Smooth muscle cell (in vitro differentiated cells): ENCODE data around the gene MAGOH. TPM values are rescaled to one million over a fixed set of nuclear protein-coding genes. Genes with fewer than 3 reads are reported as not detected.
"Not testable (repeated sequence)": the region's sequence is repeated elsewhere in the genome, so short reads cannot be mapped to it uniquely, and the experiment has no call there.

Experiments used
- DNase-seq: peaks from one replicate; lab custom pipeline; 2025; ENCODE audit not compliant: unreplicated experiment; lab: John Stamatoyannopoulos, UW
- H2AFZ ChIP-seq: fragments of 200-600 bp; sonication (generic); 2 replicates; pipeline ENCODE4 v1.6.0; 2016; ENCODE audit warnings: antibody characterized with exemption, low read depth, mild to moderate bottlenecking
- H3F3A ChIP-seq: fragments of 200-600 bp; sonication (generic); 2 replicates; pipeline ENCODE4 v1.6.0; 2017; ENCODE audit warnings: antibody characterized with exemption, low read depth
- H3K27ac ChIP-seq: fragments of 200-600 bp; sonication (generic); 2 replicates; pipeline ENCODE4 v1.5.1; 2016; ENCODE audit warnings: low read depth, mild to moderate bottlenecking
- H3K27me3 ChIP-seq: fragments of 200-600 bp; sonication (generic); 2 replicates; pipeline ENCODE4 v1.6.1; 2016; ENCODE audit warnings: low read depth, mild to moderate bottlenecking
- H3K36me3 ChIP-seq: fragments of 200-600 bp; sonication (generic); 2 replicates; pipeline ENCODE4 v1.5.1; 2016; ENCODE audit warnings: low read depth
- H3K4me1 ChIP-seq: fragments of 200-600 bp; sonication (generic); 2 replicates; pipeline ENCODE4 v1.5.1; 2016; ENCODE audit warnings: low read depth
- H3K4me2 ChIP-seq: fragments of 200-600 bp; sonication (generic); 2 replicates; pipeline ENCODE4 v1.6.0; 2016; ENCODE audit warnings: mild to moderate bottlenecking
- H3K4me3 ChIP-seq: fragments of 200-600 bp; sonication (generic); 2 replicates; pipeline ENCODE4 v1.5.1; 2016; ENCODE audit warnings: mild to moderate bottlenecking
- H3K79me2 ChIP-seq: fragments of 200-600 bp; sonication (generic); 2 replicates; pipeline ENCODE4 v1.6.0; 2016; ENCODE audit warnings: low read depth, mild to moderate bottlenecking
- H3K9ac ChIP-seq: fragments of 200-600 bp; sonication (generic); 2 replicates; pipeline ENCODE4 v1.6.0; 2016; ENCODE audit warnings: low read depth
- H3K9me3 ChIP-seq: fragments of 200-600 bp; sonication (generic); replicated peaks from 2 replicates; pipeline ENCODE4 v1.5.1; 2016; ENCODE audit warnings: low read depth
- H4K20me1 ChIP-seq: fragments of 200-600 bp; sonication (generic); 2 replicates; pipeline ENCODE4 v1.6.0; 2016; ENCODE audit warnings: low read depth
- WGBS: methylation state at CpG from one replicate; pipeline ENCODE4 v1.1.7; 2016; ENCODE audit warnings: low lambda C conversion rate; 5-methylcytosine and 5-hydroxymethylcytosine counted together
- polyA plus RNA-seq: library from polyadenylated mRNA; unstranded; fragments of >200 nt; fragmentation: Nextera tagmentation; extraction: Ambion mirVana; gene quantifications from 2 replicates; pipeline ENCODE4 v1.2.1, GENCODE V29; 2016
- total RNA-seq: library from RNA; depleted of rRNA; stranded (reverse); fragments of >200 nt; gene quantifications from 2 replicates; pipeline ENCODE4 v1.2.3, GENCODE V29; 2014
- TF ChIP-seq, protein P1 (sequence below): fragments of 200-600 bp; sonication (generic); IDR thresholded peaks from 2 replicates; pipeline ENCODE4 v1.5.1; 2017; ENCODE audit warnings: borderline replicate concordance, mild to moderate bottlenecking, antibody characterized with exemption; ENCODE audit not compliant: insufficient read depth, poor library complexity, severe bottlenecking

Gene MAGOH
- total and polyA plus RNA-seq, 2 experiments from 2014 or later: 28.5 to 37.3 TPM

DNA sequence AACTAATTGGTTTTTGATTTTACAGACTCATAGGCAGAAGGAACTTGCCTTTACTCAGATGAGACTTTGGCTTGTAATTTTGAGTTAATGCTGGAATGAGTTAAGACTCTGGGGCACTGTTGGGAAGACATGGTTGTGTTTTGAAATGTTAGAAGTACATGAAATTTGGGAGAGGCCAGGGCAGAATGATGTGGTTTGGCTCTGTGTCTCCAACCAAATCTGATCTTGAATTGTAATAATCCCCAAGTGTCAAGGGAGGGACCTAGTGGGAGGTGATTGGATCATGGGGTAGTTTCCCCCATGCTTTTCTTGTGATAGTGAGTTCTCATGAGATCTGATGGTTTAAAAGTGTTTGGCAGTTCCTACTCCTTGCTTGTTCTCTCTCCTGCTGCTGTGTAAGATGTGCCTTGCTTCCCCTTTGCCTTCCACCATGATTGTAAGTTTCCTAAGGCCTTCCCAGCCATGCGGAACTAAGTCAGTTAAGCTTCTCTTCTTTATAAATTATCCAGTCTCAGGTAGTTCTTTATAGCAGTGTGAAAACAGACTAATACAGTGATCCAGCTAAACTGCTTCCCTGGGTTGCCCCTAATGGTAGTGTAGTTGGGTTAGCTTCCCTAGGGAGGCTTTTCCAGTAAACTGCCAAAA is 31.5 kb downstream of the MAGOH start:
- no peak overlapping the region for H3K9ac ChIP-seq
- no peak overlapping the region for H3K4me3 ChIP-seq
- no peaks in the 10 kb centered on the region for H3K4me1 ChIP-seq
- H4K20me1 ChIP-seq: no peaks in the 10 kb centered on the region
- WGBS: 100% methylated on average over 1 of the region's 1 CpG
- H3K79me2 ChIP-seq: no peaks in the 10 kb centered on the region
- no peak overlapping the region for H3K4me2 ChIP-seq
- no peaks in the 10 kb centered on the region for H3F3A ChIP-seq
- H3K27me3 ChIP-seq: no peaks in the 10 kb centered on the region
- no peak overlapping the region for H2AFZ ChIP-seq
- no peak overlapping the region for H3K27ac ChIP-seq
- peaks cover 32% of the 10 kb centered on the region for H3K36me3 ChIP-seq
- H3K9me3 ChIP-seq: no peaks in the 10 kb centered on the region
- TF ChIP-seq, protein P1, sequence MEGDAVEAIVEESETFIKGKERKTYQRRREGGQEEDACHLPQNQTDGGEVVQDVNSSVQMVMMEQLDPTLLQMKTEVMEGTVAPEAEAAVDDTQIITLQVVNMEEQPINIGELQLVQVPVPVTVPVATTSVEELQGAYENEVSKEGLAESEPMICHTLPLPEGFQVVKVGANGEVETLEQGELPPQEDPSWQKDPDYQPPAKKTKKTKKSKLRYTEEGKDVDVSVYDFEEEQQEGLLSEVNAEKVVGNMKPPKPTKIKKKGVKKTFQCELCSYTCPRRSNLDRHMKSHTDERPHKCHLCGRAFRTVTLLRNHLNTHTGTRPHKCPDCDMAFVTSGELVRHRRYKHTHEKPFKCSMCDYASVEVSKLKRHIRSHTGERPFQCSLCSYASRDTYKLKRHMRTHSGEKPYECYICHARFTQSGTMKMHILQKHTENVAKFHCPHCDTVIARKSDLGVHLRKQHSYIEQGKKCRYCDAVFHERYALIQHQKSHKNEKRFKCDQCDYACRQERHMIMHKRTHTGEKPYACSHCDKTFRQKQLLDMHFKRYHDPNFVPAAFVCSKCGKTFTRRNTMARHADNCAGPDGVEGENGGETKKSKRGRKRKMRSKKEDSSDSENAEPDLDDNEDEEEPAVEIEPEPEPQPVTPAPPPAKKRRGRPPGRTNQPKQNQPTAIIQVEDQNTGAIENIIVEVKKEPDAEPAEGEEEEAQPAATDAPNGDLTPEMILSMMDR: no peak
- no peak for DNase-seq

DNA sequence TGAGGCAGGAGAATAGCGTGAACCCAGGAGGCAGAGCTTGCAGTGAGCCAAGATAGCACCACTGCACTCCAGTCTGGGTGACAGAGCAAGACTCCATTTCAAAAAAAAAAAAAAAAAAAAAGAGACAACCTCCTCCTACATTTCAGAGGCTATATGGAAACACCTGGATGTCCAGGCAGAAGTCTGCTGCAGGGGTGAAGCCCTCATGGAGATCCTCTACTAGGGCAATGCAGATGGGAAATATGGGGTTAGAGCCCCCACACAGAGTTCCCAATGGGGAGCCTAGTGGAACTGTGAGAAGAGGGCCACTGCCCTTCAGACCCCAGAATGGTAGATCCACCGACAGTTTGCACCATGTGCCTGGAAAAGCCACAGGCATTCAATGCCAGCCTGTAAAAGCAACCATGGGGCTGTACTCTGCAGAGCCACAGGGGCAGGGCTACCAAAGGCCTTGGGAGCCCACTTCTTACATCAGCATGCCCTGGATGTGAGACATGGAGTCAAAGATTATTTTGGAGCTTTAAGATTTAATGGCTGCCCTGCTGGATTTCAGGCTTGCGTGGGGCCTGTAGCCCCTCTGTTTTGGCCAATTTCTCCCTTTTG is 32.1 kb downstream of the MAGOH start:
- not testable (repeated sequence) for H3K4me1 ChIP-seq, H3K27ac ChIP-seq, H4K20me1 ChIP-seq, H3K4me3 ChIP-seq, H3K4me2 ChIP-seq, H2AFZ ChIP-seq, H3K9me3 ChIP-seq, H3K79me2 ChIP-seq, H3F3A ChIP-seq, H3K9ac ChIP-seq, H3K27me3 ChIP-seq, DNase-seq
- WGBS: 96% methylated on average over 3 of the region's 3 CpGs
- peaks cover 32% of the 10 kb centered on the region for H3K36me3 ChIP-seq

DNA sequence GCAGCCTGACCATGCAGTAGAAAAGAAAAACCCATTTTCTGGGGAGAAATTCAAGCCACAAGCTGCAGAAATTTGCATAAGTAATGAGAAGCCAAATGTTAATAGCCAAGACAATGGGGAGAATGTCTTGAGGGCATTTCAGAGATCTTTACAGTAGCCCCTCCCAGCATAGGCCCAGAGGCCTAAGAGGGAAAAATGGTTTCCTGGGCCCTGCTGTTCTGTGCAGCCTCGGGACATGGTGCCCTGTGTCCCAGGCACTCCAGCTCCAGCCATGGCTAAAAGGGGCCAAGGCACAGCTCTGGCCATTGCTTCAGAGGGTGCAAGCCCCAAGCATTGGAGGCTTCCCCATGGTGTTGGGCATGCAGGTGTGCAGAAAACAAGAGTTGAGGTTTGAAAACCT is 32.8 kb downstream of the MAGOH start:
- 100% methylated on average over 1 of the region's 1 CpG for WGBS
- not testable (repeated sequence) for H2AFZ ChIP-seq, H3K4me1 ChIP-seq, H3K4me3 ChIP-seq, H3K79me2 ChIP-seq, H3K27me3 ChIP-seq, H3K27ac ChIP-seq, H4K20me1 ChIP-seq, H3K9ac ChIP-seq, H3F3A ChIP-seq, DNase-seq, H3K9me3 ChIP-seq, H3K4me2 ChIP-seq
- H3K36me3 ChIP-seq: peaks cover 32% of the 10 kb centered on the region

DNA sequence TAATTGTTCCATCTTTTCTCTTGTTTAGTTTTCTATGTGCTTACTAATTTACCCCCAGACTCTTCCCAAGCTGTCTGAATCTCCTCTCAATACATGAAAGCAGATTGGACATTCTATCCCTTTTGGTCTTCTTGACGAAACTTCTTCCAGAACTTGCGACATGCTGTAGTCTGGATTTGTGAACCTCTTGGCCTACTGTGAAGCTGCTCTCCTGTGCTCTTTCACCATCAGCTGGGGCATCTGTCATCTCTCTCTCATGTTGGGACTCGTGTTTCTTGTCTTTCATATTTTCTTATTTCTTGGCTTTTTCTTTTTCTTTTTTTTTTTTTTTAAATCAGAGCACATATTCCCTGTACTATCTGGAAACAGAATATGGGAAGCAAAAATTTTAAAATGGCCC is 34.9 kb downstream of the MAGOH start:
- H3K4me3 ChIP-seq: no peak overlapping the region
- peaks cover 4% of the 10 kb centered on the region for H3F3A ChIP-seq
- no peak overlapping the region for H3K9ac ChIP-seq
- WGBS: 98% methylated on average over 3 of the region's 3 CpGs
- no peak for DNase-seq
- no peak overlapping the region for H2AFZ ChIP-seq
- peaks cover 20% of the 10 kb centered on the region for H3K36me3 ChIP-seq
- H4K20me1 ChIP-seq: no peaks in the 10 kb centered on the region
- H3K27me3 ChIP-seq: no peaks in the 10 kb centered on the region
- TF ChIP-seq, protein P1: no peak
- H3K79me2 ChIP-seq: no peaks in the 10 kb centered on the region
- no peak overlapping the region for H3K27ac ChIP-seq
- no peaks in the 10 kb centered on the region for H3K4me1 ChIP-seq
- no peak overlapping the region for H3K4me2 ChIP-seq
- H3K9me3 ChIP-seq: no peaks in the 10 kb centered on the region
